Measurements from ENCODE around the gene AADACL4. TPM values are rescaled to one million over a fixed set of nuclear protein-coding genes. Genes with fewer than 3 reads are reported as not detected.
A peak's percentile ranks its signal among the peaks of the same experiment; 100 is the strongest.

The AADACL4 gene
- total RNA-seq, 2 donors from 2014 or later: not detected

DNA sequence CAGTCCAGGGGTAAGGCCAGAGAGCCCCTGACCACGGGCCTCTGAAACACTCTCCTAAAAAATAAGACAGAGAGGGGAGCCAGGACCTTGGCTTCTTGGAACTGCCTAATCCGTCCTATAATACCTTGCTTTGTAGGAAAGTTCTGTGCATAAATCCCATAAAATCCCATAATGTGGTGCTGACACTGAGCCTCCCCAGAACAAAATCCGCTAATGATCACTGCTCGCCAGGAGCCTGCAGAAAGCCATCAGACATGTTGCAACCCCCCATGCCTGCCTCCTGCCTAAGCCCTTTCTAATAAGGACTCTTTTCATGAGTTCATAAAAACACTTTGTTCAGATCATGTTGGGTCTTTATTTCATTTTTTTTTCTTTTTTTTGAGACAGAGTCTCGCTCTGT is 16.6 kb upstream of the AADACL4 start:
- Mint-ChIP-seq H3K27me3 (ENCODE audit: insufficient read depth) (peaks cover 17% of the 10 kb centered on the region), H3K36me3 (ENCODE audit: low read depth) (no peaks in the 10 kb centered on the region), H3K4me1 (peaks cover 18% of the 10 kb centered on the region), H3K4me3 (no peak overlapping the region), H3K27ac (no peak overlapping the region), H3K9me3 (no peaks in the 10 kb centered on the region)
- 86 to 100% methylated on average over 2 to 5 of the region's 5 CpGs for WGBS, 2 experiments (ENCODE audit: insufficient coverage in 1 of 2, insufficient read length in 1 of 2)
- peaks cover 2% of the 10 kb centered on the region for H3K27me3 ChIP-seq (ENCODE audit: control insufficient read depth, insufficient read depth, low read length, poor library complexity, severe bottlenecking)
- no peaks in the 10 kb centered on the region for H3K36me3 ChIP-seq (ENCODE audit: control insufficient read depth, insufficient read depth, low read length)
- H3K9me3 ChIP-seq (ENCODE audit: control insufficient read depth, low read length): no peaks in the 10 kb centered on the region
- peaks cover 4% of the 10 kb centered on the region for H3K4me1 ChIP-seq (ENCODE audit: control insufficient read depth, insufficient read depth, low read length)
- H3K9ac ChIP-seq (ENCODE audit: extremely low read depth, low read length, poor library complexity, severe bottlenecking): no peak overlapping the region
- H3K27ac ChIP-seq (ENCODE audit: low read depth, low read length): no peak overlapping the region
- no peak overlapping the region for H3K4me3 ChIP-seq (ENCODE audit: low read length)
- no peak for DNase-seq
- TF ChIP-seq, protein P1, sequence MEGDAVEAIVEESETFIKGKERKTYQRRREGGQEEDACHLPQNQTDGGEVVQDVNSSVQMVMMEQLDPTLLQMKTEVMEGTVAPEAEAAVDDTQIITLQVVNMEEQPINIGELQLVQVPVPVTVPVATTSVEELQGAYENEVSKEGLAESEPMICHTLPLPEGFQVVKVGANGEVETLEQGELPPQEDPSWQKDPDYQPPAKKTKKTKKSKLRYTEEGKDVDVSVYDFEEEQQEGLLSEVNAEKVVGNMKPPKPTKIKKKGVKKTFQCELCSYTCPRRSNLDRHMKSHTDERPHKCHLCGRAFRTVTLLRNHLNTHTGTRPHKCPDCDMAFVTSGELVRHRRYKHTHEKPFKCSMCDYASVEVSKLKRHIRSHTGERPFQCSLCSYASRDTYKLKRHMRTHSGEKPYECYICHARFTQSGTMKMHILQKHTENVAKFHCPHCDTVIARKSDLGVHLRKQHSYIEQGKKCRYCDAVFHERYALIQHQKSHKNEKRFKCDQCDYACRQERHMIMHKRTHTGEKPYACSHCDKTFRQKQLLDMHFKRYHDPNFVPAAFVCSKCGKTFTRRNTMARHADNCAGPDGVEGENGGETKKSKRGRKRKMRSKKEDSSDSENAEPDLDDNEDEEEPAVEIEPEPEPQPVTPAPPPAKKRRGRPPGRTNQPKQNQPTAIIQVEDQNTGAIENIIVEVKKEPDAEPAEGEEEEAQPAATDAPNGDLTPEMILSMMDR (conservative IDR thresholded peaks at IDR 0.05): no peak

DNA sequence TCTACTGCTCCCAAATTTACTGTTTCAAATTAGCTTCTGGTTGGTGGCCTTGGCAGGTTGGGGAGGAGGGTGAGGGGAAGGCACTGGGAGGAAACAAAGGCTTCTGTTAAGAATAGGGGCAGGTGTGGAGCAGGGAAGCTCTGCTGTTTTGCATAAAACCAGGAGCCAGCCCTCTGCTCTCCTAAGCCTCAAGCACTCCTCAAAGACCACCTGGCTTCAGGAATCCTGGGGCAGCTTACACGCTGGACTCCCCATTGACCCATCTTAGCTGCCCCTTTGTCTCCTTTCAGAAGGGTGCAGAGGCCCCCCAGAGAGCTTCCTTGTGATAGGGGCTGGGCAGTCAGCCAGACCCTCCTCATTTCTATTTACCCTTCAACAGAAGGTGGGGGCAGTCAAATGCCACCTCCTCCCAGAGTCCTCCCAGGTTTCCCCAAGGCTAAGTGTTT is 14.4 kb upstream of the AADACL4 start:
- H3K27me3 ChIP-seq (ENCODE audit: control insufficient read depth, insufficient read depth, low read length, poor library complexity, severe bottlenecking): no peaks in the 10 kb centered on the region
- Mint-ChIP-seq H3K9me3 (no peaks in the 10 kb centered on the region), H3K4me3 (no peak overlapping the region), H3K4me1 (peaks cover 18% of the 10 kb centered on the region), H3K27me3 (ENCODE audit: insufficient read depth) (peaks cover 5% of the 10 kb centered on the region), H3K36me3 (ENCODE audit: low read depth) (no peaks in the 10 kb centered on the region), H3K27ac (peak overlapping the region; percentile 48)
- H3K9ac ChIP-seq (ENCODE audit: extremely low read depth, low read length, poor library complexity, severe bottlenecking): no peak overlapping the region
- H3K36me3 ChIP-seq (ENCODE audit: control insufficient read depth, insufficient read depth, low read length): no peaks in the 10 kb centered on the region
- no peaks in the 10 kb centered on the region for H3K9me3 ChIP-seq (ENCODE audit: control insufficient read depth, low read length)
- H3K4me3 ChIP-seq (ENCODE audit: low read length): no peak overlapping the region
- H3K4me1 ChIP-seq (ENCODE audit: control insufficient read depth, insufficient read depth, low read length): peaks cover 4% of the 10 kb centered on the region
- DNase-seq: peak; percentile 72
- WGBS, 2 experiments (ENCODE audit: insufficient coverage in 1 of 2, insufficient read length in 1 of 2): 38% methylated on average over 1 of the region's 1 CpG; no CpG with 5 or more reads in 1 of the 2 experiments
- TF ChIP-seq, protein P1 (conservative IDR thresholded peaks at IDR 0.05): no peak
- H3K27ac ChIP-seq (ENCODE audit: low read depth, low read length): no peak overlapping the region

DNA sequence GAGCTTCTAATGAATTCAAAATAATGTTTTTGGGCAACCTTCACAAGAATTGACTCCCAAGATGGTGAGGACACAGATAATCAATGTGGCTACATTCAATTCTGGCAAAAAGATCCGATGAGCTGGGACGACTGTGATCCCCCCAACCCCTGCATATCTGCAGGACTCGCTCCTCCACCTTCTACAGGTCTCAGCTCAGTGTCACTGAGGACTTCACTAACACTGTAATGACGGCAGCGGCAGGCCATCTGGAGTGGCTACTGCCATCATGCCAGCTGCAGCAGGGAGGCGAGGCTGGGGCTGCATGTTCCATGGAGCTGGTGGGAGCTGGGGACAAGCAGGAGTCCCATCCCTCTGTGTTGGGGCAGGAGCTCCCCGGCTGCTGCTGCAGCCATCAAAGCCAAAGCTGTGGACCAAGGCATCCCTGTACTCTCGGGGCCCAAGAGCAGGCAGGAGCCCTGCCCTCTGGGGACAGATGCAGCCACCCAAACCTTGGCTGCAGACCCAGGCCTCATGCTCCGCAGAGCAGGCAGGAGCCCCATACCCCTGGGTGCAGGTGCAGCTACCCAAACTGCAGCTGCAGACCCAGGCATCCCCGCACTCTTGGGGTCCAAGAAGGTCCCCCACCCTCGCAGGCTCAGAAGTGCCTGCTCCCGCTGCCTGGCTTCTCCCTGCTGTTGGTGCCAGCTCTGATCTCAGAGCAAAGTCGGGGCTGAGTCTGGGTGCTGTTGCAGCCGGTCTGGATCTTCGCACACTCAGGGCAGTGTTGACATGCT is 13.7 kb upstream of the AADACL4 start:
- Histone ChIP-seq H3K27ac (ENCODE audit: low read depth, low read length) (no peak overlapping the region), H3K9me3 (ENCODE audit: control insufficient read depth, low read length) (no peaks in the 10 kb centered on the region), H3K4me1 (ENCODE audit: control insufficient read depth, insufficient read depth, low read length) (peaks cover 4% of the 10 kb centered on the region), H3K36me3 (ENCODE audit: control insufficient read depth, insufficient read depth, low read length) (no peaks in the 10 kb centered on the region), H3K9ac (ENCODE audit: extremely low read depth, low read length, poor library complexity, severe bottlenecking) (no peak overlapping the region), H3K4me3 (ENCODE audit: low read length) (no peak overlapping the region), H3K27me3 (ENCODE audit: control insufficient read depth, insufficient read depth, low read length, poor library complexity, severe bottlenecking) (no peaks in the 10 kb centered on the region)
- Mint-ChIP-seq H3K4me3 (no peak overlapping the region), H3K27ac (peak overlapping the region; percentile 30), H3K4me1 (peaks cover 18% of the 10 kb centered on the region), H3K9me3 (no peaks in the 10 kb centered on the region), H3K27me3 (ENCODE audit: insufficient read depth) (peaks cover 5% of the 10 kb centered on the region), H3K36me3 (ENCODE audit: low read depth) (no peaks in the 10 kb centered on the region)
- DNase-seq: no peak
- TF ChIP-seq, protein P1 (conservative IDR thresholded peaks at IDR 0.05): no peak
- 91 to 95% methylated on average over 12 to 15 of the region's 15 CpGs for WGBS, 2 experiments (ENCODE audit: insufficient coverage in 1 of 2, insufficient read length in 1 of 2)
